GM10266 (cell line): ENCODE results near the gene LRFN2.

Source experiments
- DNase-seq: peaks from one replicate; pipeline ENCODE4 v3.0.0; 2012; ENCODE audit errors: extremely low spot score
- CTCF ChIP-seq: IDR thresholded peaks from 2 replicates; pipeline ENCODE4 v1.5.1; 2012; ENCODE audit warnings: mild to moderate bottlenecking, low read depth; ENCODE audit not compliant: control insufficient read depth, insufficient read depth; ENCODE audit errors: missing control alignments

The LRFN2 gene

DNA sequence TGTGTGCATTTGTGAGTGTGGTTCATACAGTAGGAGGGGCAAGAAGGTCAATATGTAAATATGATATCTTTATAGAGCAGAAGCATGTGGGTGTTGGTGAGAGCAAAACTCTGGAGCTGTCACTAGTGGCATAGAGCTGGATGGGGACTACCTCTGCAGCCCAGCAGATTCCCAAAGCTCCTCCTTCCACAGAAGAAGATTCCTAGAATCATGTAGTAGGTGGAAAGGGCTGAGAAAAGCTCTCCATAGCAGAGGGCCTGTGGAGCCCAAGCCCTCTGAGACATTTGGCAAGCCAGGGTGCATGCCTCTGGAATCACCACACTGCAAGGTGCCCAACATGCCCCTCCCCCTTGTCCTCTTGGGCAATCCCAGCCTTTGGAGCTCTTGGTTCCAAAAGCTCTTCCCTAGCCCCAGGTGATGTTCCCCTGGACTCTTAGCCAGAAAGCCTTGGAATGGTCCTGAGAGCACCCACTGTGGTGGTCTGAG lies 233.2 kb downstream of the LRFN2 start:
- no peak for TF ChIP-seq CTCF
- DNase-seq = no peak

DNA sequence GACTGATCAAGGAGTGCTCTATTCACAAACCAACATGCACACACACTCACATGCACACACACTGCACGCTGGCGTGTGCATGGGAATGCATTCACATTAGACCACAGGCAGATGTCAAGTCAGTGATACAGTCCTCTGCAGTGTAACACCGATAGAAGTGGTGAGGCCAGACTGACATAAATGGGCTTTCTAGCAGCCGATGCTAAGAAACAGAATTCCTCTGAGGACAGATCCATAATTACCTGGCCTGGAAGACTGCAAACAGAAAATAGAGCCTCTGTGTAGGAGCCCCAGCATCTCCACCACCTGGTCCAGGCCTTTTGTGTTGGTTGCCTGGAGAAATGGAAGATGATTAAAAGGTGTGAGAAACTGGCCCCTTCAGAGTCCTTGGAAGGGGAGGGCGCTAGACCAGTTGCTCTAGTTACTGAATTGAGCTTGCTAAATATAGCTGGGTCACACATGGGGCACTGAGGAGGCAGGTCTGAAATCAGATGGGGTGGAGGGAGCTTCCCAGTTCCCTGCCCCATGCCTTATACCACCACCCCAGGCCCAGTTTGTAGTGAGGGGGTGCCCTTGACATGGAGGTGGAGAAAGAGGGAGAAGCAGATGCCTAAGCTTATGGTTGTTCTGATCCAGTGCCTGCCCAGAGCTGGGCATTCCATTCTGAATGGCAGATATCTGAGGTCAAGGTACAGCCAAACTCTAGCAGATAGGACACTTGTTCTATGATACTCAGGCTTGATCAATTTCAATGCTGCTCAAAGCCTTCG lies 233.8 kb downstream of the LRFN2 start:
- DNase-seq = no peak
- no peak for TF ChIP-seq CTCF

DNA sequence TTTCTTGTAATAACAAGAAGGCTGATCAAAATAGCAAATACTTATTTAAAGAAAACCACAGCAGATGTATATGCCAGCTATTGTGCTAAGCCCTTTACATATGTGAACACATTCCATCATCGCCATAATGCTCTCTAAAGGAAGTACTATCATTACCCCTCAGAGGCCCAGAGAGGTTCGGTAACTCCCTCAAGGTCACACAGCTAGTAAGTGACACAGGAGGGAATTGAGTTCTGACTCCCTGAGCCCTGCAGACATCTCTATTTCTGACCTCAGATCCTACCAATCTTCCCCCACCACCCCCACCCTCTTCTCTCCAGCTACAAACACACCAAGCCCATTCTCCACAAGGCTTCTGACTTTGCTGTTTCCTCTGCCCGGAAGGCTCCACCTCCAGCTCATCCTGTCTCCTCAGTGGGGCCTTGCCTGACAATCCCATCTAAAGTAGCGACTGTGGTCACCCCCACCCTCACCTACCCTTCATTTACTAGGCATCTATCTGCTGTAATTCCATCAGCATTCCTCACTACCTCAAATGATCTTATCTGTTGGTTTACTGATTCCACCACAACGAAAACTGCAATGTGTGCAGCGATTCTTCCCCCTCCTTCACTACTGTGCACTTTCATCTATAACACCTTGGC lies 234.5 kb downstream of the LRFN2 start:
- no peak for TF ChIP-seq CTCF
- DNase-seq = no peak

DNA sequence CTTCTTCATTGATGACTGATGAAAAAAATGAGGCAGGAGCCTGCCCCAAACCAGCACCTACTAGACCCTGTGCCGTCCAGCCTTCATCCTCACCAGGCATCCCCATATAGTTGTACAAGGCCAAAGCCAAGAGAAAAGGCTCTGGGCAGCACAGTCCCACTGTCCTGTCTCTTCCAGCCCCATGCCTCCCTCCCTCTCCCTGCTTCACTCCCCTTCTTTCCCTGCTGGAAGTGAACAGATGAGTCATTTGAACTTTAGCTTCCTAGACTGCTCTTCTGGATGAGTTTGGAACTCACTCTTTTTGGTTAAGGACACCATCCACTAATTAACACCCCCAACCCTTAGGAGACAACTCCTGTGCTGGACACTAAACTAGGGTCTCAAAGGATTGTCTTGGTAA lies 235.2 kb downstream of the LRFN2 start:
- TF ChIP-seq CTCF = no peak
- no peak for DNase-seq

GRCh38 chr6:40350747-40351217 lies 236.4 kb downstream of the LRFN2 start:
- no peak for DNase-seq
- TF ChIP-seq CTCF = no peak

GRCh38 chr6:40349901-40350746 lies 237.0 kb downstream of the LRFN2 start:
- TF ChIP-seq CTCF = no peak
- DNase-seq = no peak
